ENCODE data around the gene HIGD2B.
"Not testable (repeated sequence)": the region's sequence is repeated elsewhere in the genome, so short reads cannot be mapped to it uniquely, and the experiment has no call there.

HIGD2B gene

GRCh38 chr15:72671525-72671924 is 14.5 kb downstream of the HIGD2B start:
- DNase-seq: no peak

DNA sequence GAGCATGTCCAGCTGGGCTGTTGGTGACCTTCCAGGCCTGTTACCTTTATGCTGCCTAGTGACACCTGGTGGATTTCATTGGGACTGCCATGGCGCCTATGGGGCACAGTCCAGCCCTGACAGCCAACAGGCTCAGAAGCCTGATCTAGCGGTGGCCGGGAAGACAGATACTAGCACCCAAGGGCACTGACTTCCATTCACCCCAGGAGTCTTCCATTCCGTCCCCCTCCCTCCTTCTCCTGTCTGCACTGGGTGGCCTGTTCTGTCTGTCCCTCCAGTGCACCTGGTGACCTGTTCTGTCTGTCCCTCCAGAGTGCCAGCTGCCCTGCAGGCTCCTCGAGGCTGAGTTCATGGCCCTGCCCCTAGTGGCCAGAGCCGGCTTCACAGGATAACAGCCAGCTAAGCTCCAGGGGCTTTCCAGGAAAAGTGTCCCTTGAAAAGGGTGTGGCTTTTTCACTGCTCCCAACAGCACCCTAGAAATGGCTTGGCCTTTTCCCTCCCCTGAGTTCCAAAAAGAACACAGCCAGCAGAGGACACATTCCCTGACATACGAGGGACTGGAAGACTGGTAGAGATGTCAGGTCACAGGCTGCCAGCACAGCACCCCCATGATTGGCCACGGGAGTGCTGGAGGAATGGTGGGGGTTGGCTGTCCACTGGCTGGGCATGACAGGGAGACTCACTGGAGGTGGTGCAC is 15.2 kb downstream of the HIGD2B start:
- not testable (repeated sequence) for DNase-seq

DNA sequence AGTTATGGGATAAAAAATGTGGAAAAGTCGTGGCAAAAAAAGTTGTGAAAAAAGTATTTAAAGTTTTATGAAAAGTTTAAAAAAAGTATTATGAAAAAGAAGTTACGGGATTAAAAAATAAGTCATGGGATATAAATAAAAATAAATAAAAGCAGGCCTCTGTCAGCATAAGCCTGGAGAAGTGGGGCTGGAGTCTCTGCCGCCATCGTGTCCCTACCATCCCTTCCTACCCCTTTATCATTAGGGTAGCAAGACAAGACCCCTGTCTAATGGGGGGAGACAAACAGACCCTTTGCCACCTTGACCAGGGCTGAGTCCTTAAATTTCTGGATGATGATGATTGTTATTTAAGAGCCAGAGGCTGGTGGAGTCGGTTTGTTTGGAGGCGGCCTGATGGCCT is 16.2 kb downstream of the HIGD2B start:
- DNase-seq: not testable (repeated sequence)

DNA sequence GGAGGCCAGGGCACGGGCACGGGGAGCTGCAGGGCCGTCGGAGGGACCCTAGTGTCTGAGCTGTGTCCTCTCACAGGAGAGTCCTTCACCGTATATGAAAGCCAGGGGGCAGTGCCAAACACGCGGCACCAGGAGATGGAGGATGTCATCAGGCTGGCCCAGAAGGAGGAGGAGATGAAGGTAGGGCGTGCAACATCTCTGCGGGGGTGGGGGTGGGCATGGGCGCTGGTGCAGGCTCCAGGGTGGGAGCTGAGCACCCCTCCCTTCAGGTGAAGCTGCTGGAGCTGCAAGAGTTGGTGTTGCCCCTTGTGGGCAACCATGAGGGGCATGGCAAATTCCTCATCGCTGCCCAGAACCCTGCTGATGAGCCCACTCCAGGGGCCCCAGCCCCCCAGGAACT is 20.3 kb downstream of the HIGD2B start:
- not testable (repeated sequence) for DNase-seq

DNA sequence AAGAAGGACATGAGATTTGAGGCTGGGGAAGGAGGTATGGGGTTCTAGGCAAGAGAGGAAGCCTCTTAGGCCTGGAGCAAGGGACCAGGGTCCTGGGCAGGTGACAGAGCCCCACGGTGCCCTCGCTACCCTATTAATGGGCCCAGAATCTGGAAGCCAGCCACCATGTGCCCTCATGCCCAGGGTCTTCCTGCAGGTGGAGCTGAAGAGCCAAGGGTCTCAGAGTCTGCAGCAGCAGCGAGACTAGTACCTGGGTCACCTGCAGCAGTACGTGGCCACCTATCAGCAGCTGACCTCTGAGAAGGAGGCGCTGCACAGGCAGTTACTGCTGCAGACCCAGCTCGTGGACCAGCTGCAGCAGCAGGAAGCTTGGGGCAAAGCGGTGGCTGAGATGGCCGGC is 22.1 kb downstream of the HIGD2B start:
- not testable (repeated sequence) for DNase-seq

GRCh38 chr15:72661081-72661480 is 24.9 kb downstream of the HIGD2B start:
- DNase-seq: not testable (repeated sequence)

- not testable (repeated sequence) for DNase-seq
These were observed 30.0 kb downstream of the HIGD2B start for GRCh38 chr15:72656014-72656413.

DNA sequence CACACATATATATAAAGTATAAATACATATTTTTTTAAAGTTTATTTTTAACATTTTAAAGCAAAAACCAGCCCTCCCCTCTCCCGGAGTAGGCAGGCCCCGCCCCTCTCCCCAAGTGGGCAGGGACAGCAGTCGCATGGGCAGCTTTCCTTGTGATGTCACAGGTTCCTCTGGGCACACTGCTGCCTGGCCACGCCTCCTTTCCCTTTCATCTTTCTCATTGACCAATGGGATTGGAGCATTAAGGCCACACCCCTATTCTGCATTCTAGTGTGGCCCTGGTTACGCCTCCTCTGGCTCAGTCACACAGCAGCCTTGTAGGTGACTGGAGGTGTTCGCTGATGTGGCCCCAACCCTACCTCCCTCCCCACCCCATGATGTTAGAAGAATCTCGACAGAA is 31.6 kb downstream of the HIGD2B start, which contains the start of gene GOLGA6B:
Gene GOLGA6B, plus strand, starts transcription at position 301 of the 400 bp plus-strand sequence. Its CDS starts 41 bp downstream, at position 342.
- DNase-seq: not testable (repeated sequence)

DNA sequence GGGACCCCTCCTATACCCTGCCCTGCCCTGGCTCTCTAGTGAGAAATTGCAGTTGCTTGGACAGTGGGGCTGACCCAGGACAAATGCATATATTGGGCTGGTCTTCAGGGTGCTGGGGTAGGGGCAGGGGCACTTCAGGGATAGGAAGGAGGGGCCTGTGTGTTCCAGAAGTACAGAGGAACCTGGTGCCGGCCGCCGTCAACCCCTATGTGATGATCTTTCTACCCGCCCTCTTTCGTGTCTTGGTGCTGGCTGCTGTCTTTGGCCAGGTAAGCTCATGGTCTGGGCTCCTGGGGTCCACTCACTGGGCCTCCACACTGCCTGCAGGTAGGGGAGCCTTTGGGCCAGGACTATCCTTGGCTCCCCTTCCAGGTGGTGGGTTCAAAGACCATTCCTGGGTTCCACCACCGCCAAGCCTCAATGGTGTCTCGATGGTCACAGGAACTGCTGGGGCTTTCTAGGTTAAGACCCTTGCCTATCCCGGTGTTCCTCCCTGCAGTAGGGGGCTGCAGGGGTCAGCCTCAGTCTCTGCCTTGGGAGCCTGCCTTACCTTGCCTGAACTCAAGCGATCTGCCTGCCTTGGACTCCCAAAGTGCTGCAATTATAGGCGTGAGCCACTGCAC is 37.2 kb downstream of the HIGD2B start:
- not testable (repeated sequence) for DNase-seq

- DNase-seq: not testable (repeated sequence)
These were observed 43.7 kb downstream of the HIGD2B start for GRCh38 chr15:72642271-72642670.

DNA sequence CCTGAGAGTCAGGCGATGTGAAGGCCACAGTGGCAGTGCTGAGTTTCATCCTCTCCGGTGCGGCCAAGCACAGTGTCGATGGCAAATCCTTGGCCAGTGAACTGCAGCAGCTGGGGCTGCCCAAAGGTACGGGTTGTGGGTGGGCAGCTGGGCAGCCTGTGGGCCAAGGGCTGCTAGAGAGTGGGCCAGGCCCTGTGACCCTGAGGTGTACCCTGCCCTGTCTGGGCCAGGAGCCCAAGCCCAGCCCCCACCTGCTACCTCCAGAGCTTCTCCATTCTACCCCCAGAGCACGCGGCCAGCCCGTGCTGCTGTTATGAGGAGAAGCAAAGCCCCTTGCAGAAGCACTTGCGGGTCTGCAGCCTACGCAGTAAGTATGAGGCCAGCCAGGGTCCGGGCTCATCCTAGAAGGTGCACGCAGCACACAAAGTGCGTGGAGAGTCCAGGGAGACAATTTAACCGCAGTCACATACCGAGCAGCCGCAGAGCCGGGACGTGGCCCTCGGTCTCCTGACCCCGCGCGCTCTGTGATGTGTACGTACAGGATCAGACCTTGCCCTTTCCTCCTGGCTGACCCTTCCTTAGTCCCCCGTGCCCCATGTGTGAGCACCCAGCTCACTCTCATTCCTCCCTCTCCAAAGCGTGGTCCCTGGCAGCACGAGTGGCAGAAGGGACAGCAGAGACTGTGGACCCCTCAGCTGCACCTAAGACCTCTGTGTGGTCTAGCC is 46.1 kb downstream of the HIGD2B start:
- DNase-seq: not testable (repeated sequence)

DNA sequence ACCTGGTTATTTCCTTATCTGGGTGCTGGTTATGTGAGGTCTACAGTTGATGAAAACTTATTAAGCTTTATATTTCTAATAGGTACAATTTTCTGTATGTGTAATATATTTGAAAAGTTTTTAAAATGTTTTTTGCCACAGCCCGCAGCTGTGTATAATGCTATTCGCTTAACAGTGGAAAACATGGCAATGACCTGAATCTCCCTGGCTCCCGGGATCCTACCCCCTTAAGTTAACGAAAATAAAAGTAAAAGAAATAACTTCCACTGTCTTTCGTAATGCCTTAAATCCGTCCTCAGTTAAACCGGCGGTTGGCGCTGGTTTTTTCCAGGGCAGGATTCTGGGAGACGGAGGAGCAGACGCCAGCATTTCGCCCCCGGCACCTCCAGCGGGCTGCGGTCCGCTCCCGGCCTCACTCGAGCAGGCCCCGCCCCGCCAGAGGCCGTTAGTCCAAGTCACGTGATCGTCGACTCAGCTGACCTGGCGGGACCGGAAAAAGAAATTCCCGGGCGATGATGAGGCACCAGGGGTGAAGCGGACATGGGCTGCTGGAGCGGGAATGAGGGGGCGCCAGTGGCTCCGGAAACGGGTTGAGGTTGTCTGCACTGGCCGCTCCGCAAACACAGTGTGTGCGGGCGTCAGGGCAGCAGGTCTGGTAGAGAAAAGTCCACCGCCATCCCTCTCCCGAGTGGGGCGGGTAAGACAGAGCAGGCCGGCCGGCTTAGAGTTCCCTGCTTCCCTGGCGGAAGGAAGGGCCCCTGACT is 49.3 kb downstream of the HIGD2B start:
- DNase-seq: not testable (repeated sequence)

- DNase-seq: not testable (repeated sequence)
These were observed 56.9 kb downstream of the HIGD2B start for GRCh38 chr15:72629068-72629570.

DNA sequence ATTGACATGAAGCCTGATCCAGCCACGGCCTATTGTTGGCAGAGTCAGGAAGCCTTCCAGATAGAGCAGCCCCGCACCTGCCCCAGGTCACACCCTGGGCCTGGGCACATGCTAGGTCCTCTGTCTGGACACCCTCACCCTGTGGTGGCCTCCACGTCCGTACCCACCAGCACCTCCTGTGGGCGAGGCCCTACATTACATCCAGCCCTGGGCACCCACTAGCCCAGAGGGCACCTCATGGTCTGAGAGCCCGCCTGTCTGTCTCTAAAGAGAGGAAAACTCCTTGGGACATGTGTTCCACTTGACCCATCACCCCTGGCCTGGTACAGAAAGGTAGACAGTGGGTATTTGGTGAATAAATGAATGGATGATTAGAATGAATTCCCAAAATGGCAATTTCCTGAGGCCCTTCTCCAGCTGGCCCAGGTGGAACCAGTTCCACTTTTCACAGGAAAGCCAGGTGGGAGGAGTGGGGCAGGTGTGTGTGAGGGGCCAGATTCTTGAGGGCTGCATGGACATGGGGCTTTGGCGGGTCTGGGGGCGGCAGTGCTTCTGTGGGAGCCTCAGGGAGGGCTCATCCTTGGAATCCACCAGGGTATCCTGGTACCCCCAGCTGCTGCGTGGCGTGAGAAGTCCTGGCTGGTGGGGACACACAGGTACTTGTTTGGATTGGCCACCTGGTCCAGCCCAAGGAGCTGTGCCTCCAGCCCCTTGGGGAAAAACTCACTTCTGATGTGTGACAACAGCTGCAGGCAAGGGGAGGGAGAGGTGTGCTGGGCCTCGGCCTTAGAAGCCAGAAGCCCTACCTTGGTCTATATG is 57.5 kb downstream of the HIGD2B start:
- not testable (repeated sequence) for DNase-seq

DNA sequence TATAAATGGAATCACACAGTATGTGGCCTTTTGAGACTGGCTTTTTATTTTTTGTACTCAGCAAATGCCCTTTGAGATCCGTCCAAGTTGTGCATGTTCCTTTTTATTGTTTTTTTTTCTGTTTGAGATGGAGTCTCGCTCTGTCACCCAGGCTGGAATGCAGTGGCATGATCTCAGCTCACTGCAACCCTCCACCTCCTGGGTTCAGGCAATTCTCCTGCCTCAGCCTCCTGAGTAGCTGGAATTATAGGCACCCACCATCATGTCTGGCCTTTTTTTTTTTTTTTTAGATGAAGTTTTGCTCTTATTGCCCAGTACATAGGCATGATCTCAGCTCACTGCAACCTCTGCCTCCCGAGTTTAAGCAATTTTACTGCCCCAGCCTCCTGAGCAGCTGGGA is 59.8 kb downstream of the HIGD2B start:
- not testable (repeated sequence) for DNase-seq

Data from cortex of kidney (tissue), 1 donor.